Smooth muscle cell (in vitro differentiated cells): ENCODE measurements around the gene GIMD1. TPM values are rescaled to one million over a fixed set of nuclear protein-coding genes. Genes with fewer than 3 reads are reported as not detected.
"Not testable (repeated sequence)": the region's sequence is repeated elsewhere in the genome, so short reads cannot be mapped to it uniquely, and the experiment has no call there.

Experiments used
- DNase-seq: peaks from one replicate; lab custom pipeline; 2025; ENCODE audit not compliant: unreplicated experiment; lab: John Stamatoyannopoulos, UW
- H2AFZ ChIP-seq: fragments of 200-600 bp; sonication (generic); 2 replicates; pipeline ENCODE4 v1.6.0; 2016; ENCODE audit warnings: antibody characterized with exemption, low read depth, mild to moderate bottlenecking
- H3F3A ChIP-seq: fragments of 200-600 bp; sonication (generic); 2 replicates; pipeline ENCODE4 v1.6.0; 2017; ENCODE audit warnings: antibody characterized with exemption, low read depth
- H3K27ac ChIP-seq: fragments of 200-600 bp; sonication (generic); 2 replicates; pipeline ENCODE4 v1.5.1; 2016; ENCODE audit warnings: low read depth, mild to moderate bottlenecking
- H3K27me3 ChIP-seq: fragments of 200-600 bp; sonication (generic); 2 replicates; pipeline ENCODE4 v1.6.1; 2016; ENCODE audit warnings: low read depth, mild to moderate bottlenecking
- H3K36me3 ChIP-seq: fragments of 200-600 bp; sonication (generic); 2 replicates; pipeline ENCODE4 v1.5.1; 2016; ENCODE audit warnings: low read depth
- H3K4me1 ChIP-seq: fragments of 200-600 bp; sonication (generic); 2 replicates; pipeline ENCODE4 v1.5.1; 2016; ENCODE audit warnings: low read depth
- H3K4me2 ChIP-seq: fragments of 200-600 bp; sonication (generic); 2 replicates; pipeline ENCODE4 v1.6.0; 2016; ENCODE audit warnings: mild to moderate bottlenecking
- H3K4me3 ChIP-seq: fragments of 200-600 bp; sonication (generic); 2 replicates; pipeline ENCODE4 v1.5.1; 2016; ENCODE audit warnings: mild to moderate bottlenecking
- H3K79me2 ChIP-seq: fragments of 200-600 bp; sonication (generic); 2 replicates; pipeline ENCODE4 v1.6.0; 2016; ENCODE audit warnings: low read depth, mild to moderate bottlenecking
- H3K9ac ChIP-seq: fragments of 200-600 bp; sonication (generic); 2 replicates; pipeline ENCODE4 v1.6.0; 2016; ENCODE audit warnings: low read depth
- H3K9me3 ChIP-seq: fragments of 200-600 bp; sonication (generic); replicated peaks from 2 replicates; pipeline ENCODE4 v1.5.1; 2016; ENCODE audit warnings: low read depth
- H4K20me1 ChIP-seq: fragments of 200-600 bp; sonication (generic); 2 replicates; pipeline ENCODE4 v1.6.0; 2016; ENCODE audit warnings: low read depth
- WGBS: methylation state at CpG from one replicate; pipeline ENCODE4 v1.1.7; 2016; ENCODE audit warnings: low lambda C conversion rate; 5-methylcytosine and 5-hydroxymethylcytosine counted together
- polyA plus RNA-seq: library from polyadenylated mRNA; unstranded; fragments of >200 nt; fragmentation: Nextera tagmentation; extraction: Ambion mirVana; gene quantifications from 2 replicates; pipeline ENCODE4 v1.2.1, GENCODE V29; 2016
- total RNA-seq: library from RNA; depleted of rRNA; stranded (reverse); fragments of >200 nt; gene quantifications from 2 replicates; pipeline ENCODE4 v1.2.3, GENCODE V29; 2014
- TF ChIP-seq, protein P1 (sequence below): fragments of 200-600 bp; sonication (generic); IDR thresholded peaks from 2 replicates; pipeline ENCODE4 v1.5.1; 2017; ENCODE audit warnings: borderline replicate concordance, mild to moderate bottlenecking, antibody characterized with exemption; ENCODE audit not compliant: insufficient read depth, poor library complexity, severe bottlenecking

GIMD1 gene
- total and polyA plus RNA-seq, 2 experiments from 2014 or later: not detected

DNA sequence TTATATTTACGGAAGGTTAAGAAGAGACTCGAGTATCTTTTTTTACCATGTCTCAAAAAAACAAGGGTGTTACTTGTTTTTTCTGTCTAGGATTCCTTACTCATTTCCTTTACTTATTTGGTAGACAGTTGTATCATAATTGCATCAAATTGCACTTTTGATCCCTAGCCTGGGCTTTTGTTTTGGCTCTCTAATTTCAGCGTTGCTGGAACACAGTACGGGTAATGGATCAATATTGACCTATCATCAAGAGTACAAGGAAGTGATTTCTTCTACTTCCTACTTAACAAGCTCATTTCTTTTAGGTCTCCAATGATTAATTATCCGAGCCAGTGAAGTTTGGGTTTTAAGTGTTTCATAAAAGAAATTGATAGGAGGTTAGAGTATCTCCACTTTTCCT, 35.4 kb downstream of the GIMD1 start:
- Histone ChIP-seq H3K9ac (no peak overlapping the region), H3K9me3 (no peaks in the 10 kb centered on the region), H2AFZ (no peak overlapping the region), H3K36me3 (peaks cover 45% of the 10 kb centered on the region), H4K20me1 (peaks cover 3% of the 10 kb centered on the region), H3K27me3 (no peaks in the 10 kb centered on the region), H3F3A (no peaks in the 10 kb centered on the region), H3K27ac (no peak overlapping the region), H3K4me1 (no peaks in the 10 kb centered on the region), H3K79me2 (peaks cover 3% of the 10 kb centered on the region), H3K4me2 (no peak overlapping the region), H3K4me3 (no peak overlapping the region)
- TF ChIP-seq, protein P1, sequence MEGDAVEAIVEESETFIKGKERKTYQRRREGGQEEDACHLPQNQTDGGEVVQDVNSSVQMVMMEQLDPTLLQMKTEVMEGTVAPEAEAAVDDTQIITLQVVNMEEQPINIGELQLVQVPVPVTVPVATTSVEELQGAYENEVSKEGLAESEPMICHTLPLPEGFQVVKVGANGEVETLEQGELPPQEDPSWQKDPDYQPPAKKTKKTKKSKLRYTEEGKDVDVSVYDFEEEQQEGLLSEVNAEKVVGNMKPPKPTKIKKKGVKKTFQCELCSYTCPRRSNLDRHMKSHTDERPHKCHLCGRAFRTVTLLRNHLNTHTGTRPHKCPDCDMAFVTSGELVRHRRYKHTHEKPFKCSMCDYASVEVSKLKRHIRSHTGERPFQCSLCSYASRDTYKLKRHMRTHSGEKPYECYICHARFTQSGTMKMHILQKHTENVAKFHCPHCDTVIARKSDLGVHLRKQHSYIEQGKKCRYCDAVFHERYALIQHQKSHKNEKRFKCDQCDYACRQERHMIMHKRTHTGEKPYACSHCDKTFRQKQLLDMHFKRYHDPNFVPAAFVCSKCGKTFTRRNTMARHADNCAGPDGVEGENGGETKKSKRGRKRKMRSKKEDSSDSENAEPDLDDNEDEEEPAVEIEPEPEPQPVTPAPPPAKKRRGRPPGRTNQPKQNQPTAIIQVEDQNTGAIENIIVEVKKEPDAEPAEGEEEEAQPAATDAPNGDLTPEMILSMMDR: no peak
- DNase-seq: no peak
- 94% methylated on average over 5 of the region's 5 CpGs for whole genome bisulfite sequencing

DNA sequence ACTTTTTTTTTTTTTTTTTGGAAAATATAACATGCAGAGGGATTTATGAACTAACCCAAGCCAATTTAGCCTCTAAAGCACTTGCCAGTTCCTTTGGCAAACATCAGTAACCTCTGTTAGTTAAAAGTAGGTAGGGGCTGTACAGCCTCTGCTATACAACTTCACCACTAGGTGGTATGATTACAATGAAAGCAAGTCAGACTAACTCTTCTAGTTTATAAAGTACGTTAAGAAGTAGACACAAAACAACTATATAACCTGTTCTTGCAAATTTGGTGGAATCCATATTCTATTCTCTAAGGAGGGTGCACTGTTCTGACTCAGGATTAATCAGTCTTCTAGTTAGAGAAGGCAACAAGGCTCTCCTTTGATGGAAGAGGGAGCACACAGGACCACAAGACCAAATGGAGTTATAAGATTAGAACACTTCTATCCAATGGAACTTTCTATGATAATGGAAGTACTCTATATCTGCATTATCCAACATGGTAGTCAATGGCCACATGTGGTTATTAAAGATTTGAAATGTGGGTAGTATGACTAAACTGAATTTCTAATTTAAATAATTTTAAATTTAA, 39.4 kb downstream of the GIMD1 start:
- no peak overlapping the region for H2AFZ ChIP-seq
- no peak overlapping the region for H3K9ac ChIP-seq
- H3K4me1 ChIP-seq: no peaks in the 10 kb centered on the region
- peaks cover 8% of the 10 kb centered on the region for H4K20me1 ChIP-seq
- whole genome bisulfite sequencing: 50% methylated on average over 1 of the region's 1 CpG
- TF ChIP-seq, protein P1: peak; percentile 71
- no peaks in the 10 kb centered on the region for H3K27me3 ChIP-seq
- no peak overlapping the region for H3K4me3 ChIP-seq
- no peaks in the 10 kb centered on the region for H3F3A ChIP-seq
- peaks cover 32% of the 10 kb centered on the region for H3K36me3 ChIP-seq
- H3K27ac ChIP-seq: no peak overlapping the region
- H3K4me2 ChIP-seq: no peak overlapping the region
- H3K79me2 ChIP-seq: peaks cover 11% of the 10 kb centered on the region
- no peaks in the 10 kb centered on the region for H3K9me3 ChIP-seq
- DNase-seq: no peak

DNA sequence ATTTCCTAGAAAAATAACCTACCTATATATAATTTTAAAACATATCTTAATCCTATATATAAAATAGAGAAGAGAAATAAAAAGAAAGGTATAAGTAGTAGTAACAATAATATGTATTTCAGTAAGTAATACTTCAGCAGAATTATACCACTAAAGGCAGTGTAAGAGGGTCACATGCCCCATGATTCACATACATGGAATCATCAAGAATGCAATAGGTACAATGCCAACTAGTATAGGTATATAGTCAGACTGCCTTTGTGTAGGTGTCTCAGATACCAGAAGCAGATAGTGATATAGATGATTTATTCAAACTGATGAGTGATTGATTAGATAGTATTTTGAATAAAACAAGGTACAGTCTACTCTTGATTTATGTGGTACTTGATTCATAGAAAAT, 42.8 kb downstream of the GIMD1 start:
- peaks cover 19% of the 10 kb centered on the region for H4K20me1 ChIP-seq
- H3K27ac ChIP-seq: no peak overlapping the region
- H3K36me3 ChIP-seq: peaks cover 18% of the 10 kb centered on the region
- H3K27me3 ChIP-seq: no peaks in the 10 kb centered on the region
- no peak overlapping the region for H3K4me2 ChIP-seq
- no peak overlapping the region for H3K9ac ChIP-seq
- no peaks in the 10 kb centered on the region for H3F3A ChIP-seq
- no peak overlapping the region for H2AFZ ChIP-seq
- H3K79me2 ChIP-seq: peaks cover 30% of the 10 kb centered on the region
- H3K9me3 ChIP-seq: no peaks in the 10 kb centered on the region
- no peak for DNase-seq
- no peaks in the 10 kb centered on the region for H3K4me1 ChIP-seq
- TF ChIP-seq, protein P1: no peak
- no peak overlapping the region for H3K4me3 ChIP-seq

DNA sequence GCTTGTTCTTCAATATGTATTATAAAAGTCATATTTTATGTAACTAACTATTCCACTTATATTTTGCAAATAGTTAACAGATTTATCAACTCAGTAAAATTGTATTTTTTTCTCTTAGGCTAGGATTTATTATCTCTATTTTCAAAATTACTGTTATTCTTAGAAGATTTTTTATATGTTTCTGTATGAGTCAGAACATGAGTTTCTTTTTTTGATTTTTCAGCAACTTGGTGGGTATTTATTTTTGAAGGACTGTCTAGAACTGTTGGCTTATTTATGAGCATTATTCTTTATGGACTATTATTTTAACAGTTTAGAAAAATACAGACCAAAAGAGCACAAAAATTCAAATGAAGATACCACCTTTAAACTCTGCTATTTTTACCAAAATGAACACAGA, 45.5 kb downstream of the GIMD1 start:
- Histone ChIP-seq H3K9me3 (no peaks in the 10 kb centered on the region), H3K27ac (no peak overlapping the region), H4K20me1 (peaks cover 15% of the 10 kb centered on the region), H3K4me1 (peaks cover 1% of the 10 kb centered on the region), H3K27me3 (no peaks in the 10 kb centered on the region), H2AFZ (no peak overlapping the region), H3K79me2 (peaks cover 56% of the 10 kb centered on the region), H3K4me2 (no peak overlapping the region), H3F3A (no peaks in the 10 kb centered on the region), H3K9ac (no peak overlapping the region), H3K4me3 (no peak overlapping the region), H3K36me3 (peaks cover 12% of the 10 kb centered on the region)
- TF ChIP-seq, protein P1: no peak
- no peak for DNase-seq

DNA sequence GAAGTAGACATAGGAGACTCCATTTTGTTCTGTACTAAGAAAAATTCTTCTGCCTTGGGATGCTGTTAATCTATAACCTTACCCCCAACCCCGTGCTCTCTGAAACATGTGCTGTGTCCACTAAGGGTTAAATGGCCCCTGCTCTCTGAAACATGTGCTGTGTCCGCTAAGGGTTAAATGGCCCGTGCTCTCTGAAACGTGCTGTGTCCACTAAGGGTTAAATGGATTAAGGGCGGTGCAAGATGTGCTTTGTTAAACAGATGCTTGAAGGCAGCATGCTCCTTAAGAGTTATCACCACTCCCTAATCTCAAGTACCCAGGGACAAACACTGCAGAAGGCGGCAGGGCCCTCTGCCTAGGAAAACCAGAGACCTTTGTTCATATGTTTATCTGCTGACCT, 46.8 kb downstream of the GIMD1 start:
- H3K27me3 ChIP-seq, H2AFZ ChIP-seq, H3K9me3 ChIP-seq, H3K4me2 ChIP-seq, H3F3A ChIP-seq, H3K27ac ChIP-seq, DNase-seq, H3K4me3 ChIP-seq, H3K36me3 ChIP-seq, H3K9ac ChIP-seq: not testable (repeated sequence)
- WGBS: 59% methylated on average over 6 of the region's 6 CpGs
- H3K79me2 ChIP-seq: peaks cover 69% of the 10 kb centered on the region
- H4K20me1 ChIP-seq: peaks cover 15% of the 10 kb centered on the region
- H3K4me1 ChIP-seq: peaks cover 13% of the 10 kb centered on the region

DNA sequence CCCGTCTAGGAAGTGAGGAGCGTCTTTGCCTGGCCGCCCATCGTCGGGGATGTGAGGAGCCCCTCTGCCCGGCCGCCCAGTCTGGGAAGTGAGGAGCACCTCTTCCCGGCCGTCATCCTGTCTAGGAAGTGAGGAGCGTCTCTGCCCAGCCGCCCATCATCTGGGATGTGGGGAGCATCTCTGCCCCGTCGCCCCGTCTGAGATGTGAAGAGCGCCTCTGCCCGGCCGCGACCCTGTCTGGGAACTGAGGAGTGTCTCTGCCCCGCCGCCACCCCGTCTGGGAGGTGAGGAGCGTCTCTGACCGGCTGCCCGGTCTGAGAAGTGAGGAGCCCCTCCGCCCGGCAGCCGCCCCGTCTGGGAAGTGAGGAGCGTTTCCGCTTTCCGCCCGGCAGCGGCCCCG, 47.4 kb downstream of the GIMD1 start:
- H3K9me3 ChIP-seq, H3K36me3 ChIP-seq, H3K9ac ChIP-seq, H3K4me3 ChIP-seq, H3K27me3 ChIP-seq, H3F3A ChIP-seq, H3K27ac ChIP-seq, H3K4me2 ChIP-seq, H2AFZ ChIP-seq, DNase-seq: not testable (repeated sequence)
- peaks cover 13% of the 10 kb centered on the region for H3K4me1 ChIP-seq
- H3K79me2 ChIP-seq: peaks cover 73% of the 10 kb centered on the region
- WGBS: 99% methylated on average over 30 of the region's 34 CpGs
- peaks cover 15% of the 10 kb centered on the region for H4K20me1 ChIP-seq
